A549 (cell line): ENCODE data around the gene THEMIS.

Experiments
- CBX2 ChIP-seq: fragments of 200-600 bp; sonication (generic); IDR thresholded peaks from 2 replicates; pipeline ENCODE4 v1.6.1; 2016; ENCODE audit warnings: low read depth, mild to moderate bottlenecking, borderline replicate concordance
- CBX8 ChIP-seq: fragments of 200-600 bp; sonication (generic); IDR thresholded peaks from 2 replicates; pipeline ENCODE4 v1.6.1; 2016
- EP300 ChIP-seq, 2 experiments: fragments of >200 bp; sonication (Bioruptor Twin); formaldehyde crosslinking; IDR thresholded peaks; 2 replicates in 1 of 2; 3 replicates in 1 of 2; pipeline ENCODE4 v1.6.1; 2016 to 2017
- HDAC2 ChIP-seq: fragments of 200-600 bp; sonication (generic); IDR thresholded peaks from 2 replicates; pipeline ENCODE4 v1.6.1; 2016
- MAFK ChIP-seq: fragments of 450-650 bp; IDR thresholded peaks from 2 replicates; pipeline ENCODE4 v1.6.1; 2014; ENCODE audit not compliant: partially characterized antibody
- POLR2A ChIP-seq: IDR thresholded peaks from 2 replicates; pipeline ENCODE4 v1.6.1; 2012; ENCODE audit warnings: mild to moderate bottlenecking, low read length
- RAD21 ChIP-seq, 2 experiments: fragments of >200 bp in 1 of 2; sonication (Bioruptor Twin) in 1 of 2; formaldehyde crosslinking in 1 of 2; IDR thresholded peaks in 1 of 2; conservative IDR thresholded peaks in 1 of 2; 2 replicates in 1 of 2; 3 replicates in 1 of 2; pipeline ENCODE4 v1.6.1; 2012 to 2018; ENCODE audit warnings: inconsistent platforms in 1 of 2
- TF ChIP-seq, protein P1 (sequence below): fragments of >200 bp; sonication (Bioruptor Twin); formaldehyde crosslinking; IDR thresholded peaks from 3 replicates; pipeline ENCODE4 v1.5.1; 2016

DNA sequence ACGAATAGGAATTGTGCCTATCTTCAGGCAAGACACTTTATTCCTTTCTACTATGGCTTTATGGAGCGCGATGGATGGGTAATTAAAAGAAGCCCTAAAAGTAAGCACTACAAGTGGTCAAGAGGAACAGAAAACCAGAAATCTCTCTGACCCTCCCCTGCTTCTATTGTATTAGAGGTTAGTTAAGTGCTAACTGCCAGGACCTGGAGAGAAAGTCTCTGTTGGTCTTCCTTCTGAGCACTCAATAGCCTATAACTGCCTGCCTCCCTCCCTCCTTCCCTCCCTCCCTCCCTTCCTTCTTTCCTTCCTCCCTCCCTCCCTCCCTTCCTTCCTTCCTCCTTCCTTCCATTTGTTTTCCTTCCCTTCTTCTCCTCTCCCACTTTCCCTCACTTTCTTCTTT, 190.2 kb downstream of the THEMIS start:
- TF ChIP-seq RAD21 (conservative IDR thresholded peaks at IDR 0.05 in 1 of 2, IDR thresholded peaks at IDR 0.05 in 1 of 2), result no peak
- TF ChIP-seq, protein P1, sequence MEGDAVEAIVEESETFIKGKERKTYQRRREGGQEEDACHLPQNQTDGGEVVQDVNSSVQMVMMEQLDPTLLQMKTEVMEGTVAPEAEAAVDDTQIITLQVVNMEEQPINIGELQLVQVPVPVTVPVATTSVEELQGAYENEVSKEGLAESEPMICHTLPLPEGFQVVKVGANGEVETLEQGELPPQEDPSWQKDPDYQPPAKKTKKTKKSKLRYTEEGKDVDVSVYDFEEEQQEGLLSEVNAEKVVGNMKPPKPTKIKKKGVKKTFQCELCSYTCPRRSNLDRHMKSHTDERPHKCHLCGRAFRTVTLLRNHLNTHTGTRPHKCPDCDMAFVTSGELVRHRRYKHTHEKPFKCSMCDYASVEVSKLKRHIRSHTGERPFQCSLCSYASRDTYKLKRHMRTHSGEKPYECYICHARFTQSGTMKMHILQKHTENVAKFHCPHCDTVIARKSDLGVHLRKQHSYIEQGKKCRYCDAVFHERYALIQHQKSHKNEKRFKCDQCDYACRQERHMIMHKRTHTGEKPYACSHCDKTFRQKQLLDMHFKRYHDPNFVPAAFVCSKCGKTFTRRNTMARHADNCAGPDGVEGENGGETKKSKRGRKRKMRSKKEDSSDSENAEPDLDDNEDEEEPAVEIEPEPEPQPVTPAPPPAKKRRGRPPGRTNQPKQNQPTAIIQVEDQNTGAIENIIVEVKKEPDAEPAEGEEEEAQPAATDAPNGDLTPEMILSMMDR, result no peak
- TF ChIP-seq CBX8, result no peak
- no peak for TF ChIP-seq EP300 (IDR thresholded peaks at IDR 0.05)
- TF ChIP-seq CBX2, result no peak
- no peak for TF ChIP-seq POLR2A
- no peak for TF ChIP-seq MAFK
- TF ChIP-seq HDAC2, result no peak
